Kidney capillary endothelial cell (primary cell): ENCODE results near the gene TPH1.
A peak's percentile ranks its signal among the peaks of the same experiment; 100 is the strongest.
"Not testable (repeated sequence)": the region's sequence is repeated elsewhere in the genome, so short reads cannot be mapped to it uniquely, and the experiment has no call there.

ENCODE experiments used
- DNase-seq: peaks from one replicate; pipeline ENCODE4 v3.0.0-alpha.2; 2018; ENCODE audit warnings: low spot score

The TPH1 gene

DNA sequence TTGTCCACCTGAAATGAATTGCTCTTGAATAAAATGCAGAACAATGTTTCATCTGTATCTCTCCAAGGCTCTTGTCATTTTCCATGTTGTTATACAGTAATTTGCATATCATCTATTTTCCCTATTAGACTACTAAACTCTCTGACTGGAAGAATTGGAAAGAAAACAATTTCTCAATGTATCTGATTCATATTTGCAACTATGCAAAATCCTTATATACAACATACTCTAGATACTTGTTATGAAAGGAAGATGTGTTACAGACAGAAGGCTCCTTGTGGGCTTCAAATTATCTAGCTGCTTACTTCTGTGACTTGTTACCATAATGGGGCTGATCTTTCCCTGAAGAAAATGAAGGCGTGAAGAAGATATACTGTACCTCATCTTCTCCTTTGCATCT, 23.6 kb downstream of the TPH1 start:
- DNase-seq: no peak

DNA sequence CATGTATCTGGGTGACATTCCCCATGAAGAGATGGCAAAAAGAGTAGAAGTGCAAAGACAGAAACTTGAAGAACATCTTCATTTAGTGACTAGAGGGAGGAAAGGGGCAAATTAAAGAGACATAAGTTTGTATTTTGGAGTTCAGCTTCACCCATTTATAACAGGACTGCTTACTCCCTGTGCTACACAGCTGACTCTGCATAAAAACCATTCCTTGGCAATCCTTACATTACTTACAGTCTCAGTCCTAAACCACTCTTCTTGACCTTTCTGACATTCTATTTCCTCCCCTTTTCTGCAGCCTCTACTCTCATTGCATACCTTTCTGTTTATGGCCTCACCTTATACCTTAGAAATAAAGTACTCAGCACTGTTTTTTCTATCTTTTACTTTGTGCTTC, 26.4 kb downstream of the TPH1 start:
- no peak for DNase-seq

- DNase-seq: no peak
Observed at GRCh38 chr11:18016789-18017188, 29.3 kb downstream of the TPH1 start.

DNA sequence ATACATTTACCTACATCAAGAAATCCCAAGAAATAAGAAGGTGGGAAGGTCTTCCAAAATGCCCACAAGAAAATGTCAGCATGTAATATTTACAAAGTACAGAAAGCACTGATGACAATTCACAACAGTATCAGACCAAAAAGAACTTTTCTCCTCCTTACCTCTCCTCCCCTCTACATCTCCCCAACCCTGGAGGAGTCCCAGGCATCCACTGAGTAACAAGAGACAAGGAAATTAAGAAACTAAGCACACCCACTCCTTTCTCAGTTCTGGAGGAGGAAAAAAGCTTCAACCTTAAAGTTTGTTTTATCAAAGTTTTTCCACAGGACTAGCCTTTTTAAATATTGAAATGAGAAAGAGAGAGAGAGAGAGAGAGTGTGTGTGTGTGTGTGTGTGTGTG, 31.2 kb downstream of the TPH1 start:
- no peak for DNase-seq

DNA sequence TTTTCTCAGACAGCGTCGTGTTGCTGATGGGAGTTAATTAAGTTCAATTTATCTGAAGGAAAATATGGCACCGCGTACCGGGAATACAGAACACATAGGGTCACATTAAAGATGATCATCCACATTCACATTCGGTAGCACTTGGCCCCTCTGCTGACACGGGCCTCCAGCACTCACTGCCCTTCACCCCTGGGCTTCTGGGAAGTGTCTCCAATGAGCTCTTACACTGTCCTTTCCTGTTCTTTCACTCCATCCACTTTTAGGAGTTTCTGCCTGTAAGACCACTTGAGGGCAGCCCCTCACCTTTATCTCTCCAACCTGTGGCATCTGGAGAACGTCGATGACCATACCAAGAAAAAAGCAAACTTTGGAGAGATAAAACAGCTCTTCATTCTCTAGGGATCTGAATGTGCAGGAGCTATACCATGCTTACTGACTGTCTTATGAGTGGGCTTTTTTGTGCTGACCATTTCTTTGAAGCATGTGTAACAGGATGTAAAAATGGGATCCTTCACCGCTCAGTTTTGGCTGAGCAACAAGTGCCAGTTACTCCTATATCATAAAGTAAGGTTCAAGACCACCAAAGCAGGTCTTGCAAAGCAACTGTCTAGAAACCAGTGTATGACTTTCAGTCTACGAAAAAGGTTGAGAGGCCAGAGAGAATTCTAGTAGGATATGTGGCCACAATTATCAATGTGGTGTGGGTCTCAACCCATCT, 32.1 kb downstream of the TPH1 start:
- DNase-seq: no peak

GRCh38 chr11:18012906-18013781, 32.9 kb downstream of the TPH1 start, which contains the start of gene SERGEF:
SERGEF (minus strand) TSS chr11:18013047; CDS start chr11:18013010, 37 bp downstream.
- DNase-seq: peak; percentile 49

GRCh38 chr11:18012122-18012905, 33.8 kb downstream of the TPH1 start:
- DNase-seq: no peak

DNA sequence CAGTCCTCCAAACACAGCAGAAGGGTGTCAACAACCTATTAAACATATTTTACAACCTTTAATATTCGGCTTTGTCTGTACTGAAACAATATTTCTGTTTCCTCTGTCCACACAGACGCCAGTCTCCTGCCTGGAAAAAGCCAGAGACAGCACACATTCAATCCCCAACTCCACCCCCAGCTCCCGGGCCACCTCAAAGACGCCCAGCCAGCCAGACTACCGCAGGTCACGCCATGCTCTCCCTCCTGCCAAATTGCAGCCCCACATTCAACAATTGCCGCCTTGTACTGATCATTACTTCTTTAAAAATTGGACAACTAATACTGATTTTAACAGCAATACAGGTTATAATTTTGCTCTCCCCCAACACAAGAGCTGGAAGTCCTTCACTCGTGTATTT, 34.4 kb downstream of the TPH1 start:
- DNase-seq: no peak

DNA sequence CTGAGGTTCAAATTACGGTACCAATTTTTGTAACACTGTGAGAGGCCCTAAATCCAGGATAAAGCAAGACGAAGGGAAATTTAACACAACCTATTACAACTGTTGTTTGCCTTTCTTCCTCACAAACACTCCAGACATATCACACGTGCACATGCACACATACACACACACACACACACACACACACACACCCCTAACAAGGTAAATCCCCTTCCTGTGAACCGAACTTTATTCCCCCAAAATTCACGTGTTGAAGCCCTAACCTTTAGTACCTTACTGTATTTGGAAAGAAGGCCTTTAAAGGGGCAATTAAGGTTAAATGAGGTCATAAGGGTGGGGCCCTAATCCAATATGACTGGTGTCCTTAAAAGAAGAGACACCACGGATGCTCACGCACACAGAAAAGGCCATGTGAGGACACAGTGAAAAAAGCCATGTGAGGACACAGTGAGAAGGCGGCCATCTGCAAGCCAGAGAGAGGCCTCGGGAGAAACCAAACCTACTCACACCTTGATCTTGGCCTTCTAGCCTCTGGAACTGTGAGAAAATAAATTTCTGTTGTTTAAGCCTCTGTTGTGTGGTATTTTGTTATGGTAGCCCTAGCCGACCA, 35.0 kb downstream of the TPH1 start:
- DNase-seq: no peak

GRCh38 chr11:18010121-18010670, 35.9 kb downstream of the TPH1 start:
- DNase-seq: no peak

DNA sequence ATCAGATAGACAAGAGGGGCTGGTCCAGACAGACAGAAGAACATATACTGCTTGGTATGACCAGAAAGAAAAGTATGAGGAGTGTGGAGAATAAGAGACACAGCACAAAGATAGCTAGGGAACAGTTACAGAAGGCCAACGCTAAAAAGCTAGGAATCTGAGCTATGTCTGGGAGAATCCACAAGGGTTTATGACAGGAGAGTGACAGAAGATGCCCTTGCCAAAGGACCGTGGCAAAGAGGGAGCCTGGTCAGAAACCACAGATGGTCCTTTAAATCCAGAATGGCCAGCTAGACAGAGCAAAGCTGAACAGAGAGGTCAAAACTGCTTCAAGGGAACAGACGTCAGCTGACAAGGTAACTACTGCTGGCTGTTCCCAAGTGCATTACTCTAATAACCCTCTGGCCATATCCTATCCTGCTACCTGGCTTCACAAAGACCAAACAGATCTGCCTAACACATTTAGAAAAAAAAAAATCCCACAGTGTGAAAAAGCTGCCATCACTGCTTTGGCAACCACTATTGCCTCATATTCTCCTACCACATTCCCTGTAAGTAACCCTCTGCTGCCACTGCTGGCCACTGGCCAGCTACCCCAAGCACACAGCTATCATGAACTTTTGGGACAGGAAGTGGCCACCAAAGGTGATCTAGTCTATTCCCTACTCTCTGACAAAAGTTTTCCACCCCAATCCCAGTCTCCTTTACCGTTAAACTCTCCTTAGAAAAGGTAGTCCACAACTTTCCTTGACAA, 40.5 kb downstream of the TPH1 start:
- DNase-seq: no peak

DNA sequence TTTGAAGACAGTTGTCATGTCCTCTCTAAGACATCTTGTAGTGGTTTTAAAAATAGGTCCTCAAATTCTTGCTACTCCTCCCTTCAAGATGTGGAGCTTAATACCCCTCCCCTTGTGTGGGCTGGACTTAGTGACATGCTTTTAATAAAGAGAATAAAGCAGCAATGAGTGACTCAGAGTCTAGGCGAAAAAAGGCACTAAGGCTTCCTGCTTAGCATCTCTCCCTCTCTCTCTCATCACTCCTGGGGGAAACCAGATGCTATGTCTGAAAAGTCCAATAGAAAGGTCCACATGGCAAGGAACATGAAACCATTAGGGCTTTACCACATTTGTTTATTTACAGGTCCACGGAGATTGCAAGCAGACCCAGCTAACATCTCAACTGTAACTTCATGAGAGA, 44.9 kb downstream of the TPH1 start:
- no peak for DNase-seq

GRCh38 chr11:18000760-18001159, 45.3 kb downstream of the TPH1 start:
- no peak for DNase-seq

GRCh38 chr11:18000128-18000527, 45.9 kb downstream of the TPH1 start:
- DNase-seq: not testable (repeated sequence)
